SIG-M5 treated with dmso at 0.1 percent for 504 hours (cell line): ENCODE results near the gene RSU1.

ENCODE experiments used
- DNase-seq: peaks from one replicate; lab custom pipeline; 2025; ENCODE audit not compliant: unreplicated experiment; lab: John Stamatoyannopoulos, UW

Gene RSU1

DNA sequence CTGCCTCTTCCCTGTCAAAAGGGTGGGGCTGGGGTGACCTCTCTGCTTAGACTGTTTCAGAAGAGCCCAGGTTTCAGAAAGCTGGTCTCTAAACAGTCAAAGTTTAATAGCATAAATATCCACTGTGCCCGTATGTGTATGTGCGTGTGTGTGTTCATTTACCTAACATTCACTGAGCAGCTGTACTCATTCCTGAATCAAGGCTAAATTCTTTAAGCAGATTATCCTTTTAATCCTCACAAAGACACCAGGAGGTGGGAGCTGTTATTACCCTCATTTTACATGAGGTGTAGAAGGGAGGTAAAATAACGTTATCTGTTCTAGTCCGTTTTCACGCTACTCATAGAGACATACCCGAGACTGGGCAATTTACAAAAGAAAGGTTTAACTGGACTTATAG, 72.2 kb downstream of the RSU1 start:
- no peak for DNase-seq

DNA sequence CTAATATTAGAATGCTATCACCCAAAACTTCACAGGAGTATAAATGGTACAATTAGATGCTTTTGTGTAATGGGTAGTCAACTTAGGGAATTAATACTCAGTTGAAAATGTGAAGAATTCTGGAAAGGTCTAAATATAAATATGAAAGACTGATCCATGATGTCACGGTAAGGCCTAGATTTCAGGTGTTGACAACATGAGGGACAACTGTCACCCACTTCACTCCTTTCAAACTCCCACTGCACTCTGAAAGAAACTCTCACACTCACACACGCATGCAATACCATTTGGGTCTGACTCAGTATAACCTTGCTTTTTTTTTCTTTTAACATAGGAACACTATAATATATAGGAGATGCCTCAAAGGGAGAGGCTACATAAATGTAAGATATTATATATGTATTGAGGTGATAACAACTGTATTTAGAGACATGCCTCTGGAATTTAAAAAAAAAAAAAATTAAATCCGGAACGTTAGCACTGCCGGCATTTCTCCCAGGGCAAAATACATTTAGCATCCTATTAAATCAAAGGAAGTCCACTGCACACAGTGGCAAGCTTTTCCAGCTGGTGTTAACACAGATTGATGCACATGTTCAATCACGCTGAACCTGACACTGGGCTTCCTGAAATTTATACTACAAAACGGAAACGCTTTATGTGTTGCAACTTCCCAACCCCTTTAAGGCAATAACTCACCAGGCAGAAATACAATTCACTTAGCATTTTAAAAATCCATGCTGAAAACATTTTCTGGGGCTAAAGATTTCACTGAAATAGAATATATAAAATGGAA, 74.9 kb downstream of the RSU1 start:
- DNase-seq, result no peak

DNA sequence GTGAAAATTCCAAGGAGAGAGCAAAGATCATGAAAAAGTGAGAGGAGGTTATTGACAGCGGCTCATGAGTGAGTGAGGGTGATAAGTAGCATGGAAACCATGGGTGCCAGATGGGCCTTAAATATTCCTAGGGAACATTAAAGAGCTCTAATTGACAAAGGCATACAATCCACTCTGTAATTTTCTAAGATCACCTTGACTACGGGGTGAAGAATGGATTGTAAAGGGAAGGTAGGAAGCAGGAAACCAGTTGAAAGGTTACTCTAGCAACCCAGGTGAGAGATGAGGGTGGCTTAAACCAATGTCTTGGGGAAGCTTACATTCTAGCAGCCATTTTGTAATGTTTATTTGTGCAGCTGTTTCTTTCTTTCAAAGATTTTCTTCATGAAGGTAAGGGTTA, 75.7 kb downstream of the RSU1 start:
- DNase-seq, result no peak

DNA sequence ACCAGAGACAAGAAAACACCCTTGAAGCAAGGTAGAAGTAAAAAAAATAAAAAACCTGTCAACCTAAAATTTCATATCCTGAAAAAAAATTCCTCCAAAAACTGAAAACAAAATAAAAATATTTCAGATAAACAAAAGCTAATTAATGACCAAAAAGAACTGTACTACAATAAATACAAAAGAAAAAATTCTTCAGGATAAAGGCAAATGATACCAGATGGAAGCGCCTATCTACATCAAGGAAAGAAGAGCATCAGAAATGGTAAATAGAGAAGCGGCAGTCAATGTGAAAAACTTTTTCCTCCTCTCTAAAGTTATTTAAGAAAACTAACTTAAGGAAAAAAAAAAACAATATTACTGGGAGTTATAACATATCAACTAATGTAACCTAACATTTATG, 79.8 kb downstream of the RSU1 start:
- DNase-seq, result no peak

- DNase-seq, result no peak
Observed at GRCh38 chr10:16735671-16736070, 81.6 kb downstream of the RSU1 start.

DNA sequence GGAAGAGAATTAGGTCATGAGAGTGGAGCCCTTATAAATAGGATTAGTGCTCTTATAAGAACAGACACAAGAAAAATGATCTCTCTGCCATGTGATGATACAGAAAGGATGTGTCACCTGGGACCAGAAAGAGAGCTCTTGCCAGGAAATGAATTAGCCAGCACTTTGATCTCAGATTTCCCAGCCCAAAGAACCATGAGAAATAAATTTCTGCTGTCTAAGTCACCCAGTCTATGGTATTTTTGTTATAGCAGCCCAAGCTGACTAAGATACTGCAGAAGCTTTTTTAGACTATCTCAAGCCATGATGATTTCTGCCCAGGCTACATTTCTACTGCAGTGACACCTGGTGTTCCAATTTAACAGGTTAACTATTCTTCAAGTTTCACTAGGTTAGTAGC, 84.8 kb downstream of the RSU1 start:
- DNase-seq, result no peak

- no peak for DNase-seq
Observed at GRCh38 chr10:16728266-16728665, 89.0 kb downstream of the RSU1 start.

GRCh38 chr10:16727666-16728065, 89.6 kb downstream of the RSU1 start:
- no peak for DNase-seq

DNA sequence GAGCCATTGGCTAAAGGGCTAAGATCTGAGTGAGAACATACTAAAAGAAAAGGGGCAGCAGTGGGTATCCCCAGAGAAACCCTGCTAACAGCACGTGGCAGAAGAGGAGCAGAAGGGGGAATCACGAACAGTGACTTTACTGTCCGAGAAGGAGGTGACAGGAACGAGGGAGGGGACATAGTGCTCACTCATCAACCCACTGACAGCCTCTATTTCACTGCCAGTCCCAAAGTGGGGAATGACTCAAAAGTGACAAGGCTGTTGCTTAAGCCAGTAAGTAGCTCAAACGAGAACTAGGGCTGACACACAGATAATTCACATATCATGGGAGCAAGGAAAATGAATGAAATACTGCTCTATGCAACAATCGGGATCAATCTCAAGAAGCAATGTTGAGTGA, 92.7 kb downstream of the RSU1 start:
- no peak for DNase-seq

DNA sequence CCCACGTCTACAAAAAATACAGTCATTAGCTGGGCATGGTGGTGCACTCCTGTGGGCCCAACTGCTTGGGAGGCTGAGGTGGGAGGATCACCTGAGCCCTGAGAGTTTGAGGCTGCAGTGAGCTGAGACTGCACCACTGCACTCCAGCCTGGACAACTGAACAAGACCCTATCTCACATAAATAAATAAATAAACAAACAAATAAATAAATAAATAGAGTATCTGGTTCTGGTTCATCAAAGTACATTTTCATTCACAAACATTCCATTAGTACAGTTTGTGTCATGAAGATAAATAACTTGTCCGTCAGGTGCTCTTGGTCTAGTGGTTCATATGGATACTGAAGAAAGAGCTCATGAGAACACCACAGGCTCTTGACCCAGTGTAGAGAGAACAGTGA, 96.4 kb downstream of the RSU1 start:
- DNase-seq, result no peak

DNA sequence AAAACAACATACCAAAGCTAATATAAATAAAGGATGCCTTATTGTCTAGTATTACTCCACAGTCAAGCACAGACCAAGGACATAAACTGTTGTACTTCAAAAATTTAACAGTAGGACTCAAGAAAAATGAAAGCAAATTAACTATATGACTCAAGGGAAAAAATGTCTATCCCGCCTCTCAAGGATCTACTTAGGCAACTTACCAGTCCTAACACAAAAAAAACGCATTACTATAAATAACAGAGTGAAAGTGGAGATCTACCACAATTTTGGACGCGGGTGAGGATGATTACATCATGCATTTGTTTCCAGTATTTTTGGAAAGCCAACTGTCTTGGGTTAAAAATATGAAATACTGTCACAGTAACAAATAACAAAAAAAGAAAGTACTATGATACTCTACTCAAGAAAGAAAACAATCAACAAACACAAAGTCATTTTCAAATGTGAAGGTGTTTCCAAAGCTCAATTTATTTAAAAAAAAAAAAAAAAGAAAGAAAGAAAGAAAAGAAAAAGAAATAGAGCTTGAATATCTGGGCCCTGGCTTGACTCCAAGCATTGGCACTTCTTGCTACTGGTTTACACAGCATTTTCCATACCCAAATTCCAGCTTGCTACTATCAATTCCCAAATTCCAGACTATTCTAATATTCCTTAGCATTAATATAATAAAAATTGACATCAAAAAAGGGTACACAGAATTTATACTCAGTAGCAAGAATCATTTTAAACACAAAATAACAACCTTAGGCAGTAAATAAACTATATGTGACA, 99.4 kb downstream of the RSU1 start:
- peak; percentile 73 for DNase-seq

DNA sequence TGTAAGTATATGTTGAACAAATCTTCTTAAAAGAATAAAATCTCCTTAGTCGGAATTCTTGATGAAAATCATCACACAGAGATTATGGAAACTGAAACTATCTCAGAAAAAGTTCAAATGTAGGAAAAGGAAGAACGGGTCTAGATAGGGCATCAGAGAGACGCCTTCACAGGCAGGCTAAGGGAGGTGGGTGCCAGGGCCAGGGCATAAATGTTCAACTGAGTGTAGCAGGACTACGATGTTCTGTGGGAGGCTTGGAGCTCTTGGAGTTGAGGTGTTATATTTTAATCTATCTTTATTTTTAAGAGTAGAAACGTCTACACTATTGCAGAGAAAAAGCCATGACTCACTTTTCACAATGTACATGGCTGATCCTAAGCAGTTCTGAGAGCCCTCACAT, 101.2 kb downstream of the RSU1 start:
- DNase-seq, result no peak

- no peak for DNase-seq
Observed at GRCh38 chr10:16713290-16713689, 103.9 kb downstream of the RSU1 start.

DNA sequence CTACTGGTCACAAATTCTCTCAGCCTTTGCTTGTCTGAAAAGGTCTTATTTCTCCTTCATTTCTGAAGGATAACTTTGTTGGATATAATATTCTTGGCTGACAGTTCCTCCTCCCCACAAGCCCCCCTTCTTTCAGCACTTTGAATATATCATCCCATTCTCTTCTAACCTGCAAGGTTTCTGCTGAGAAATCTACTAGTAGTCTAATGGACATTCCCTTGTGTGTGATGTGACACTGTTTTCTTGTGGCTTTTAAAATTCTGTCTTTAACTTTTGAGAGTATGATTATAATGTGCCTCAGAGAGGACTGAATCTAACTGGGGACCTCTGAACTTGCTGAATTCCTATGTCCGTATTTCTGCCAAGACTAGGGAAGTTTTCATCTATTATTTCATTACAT, 104.3 kb downstream of the RSU1 start:
- DNase-seq, result no peak

DNA sequence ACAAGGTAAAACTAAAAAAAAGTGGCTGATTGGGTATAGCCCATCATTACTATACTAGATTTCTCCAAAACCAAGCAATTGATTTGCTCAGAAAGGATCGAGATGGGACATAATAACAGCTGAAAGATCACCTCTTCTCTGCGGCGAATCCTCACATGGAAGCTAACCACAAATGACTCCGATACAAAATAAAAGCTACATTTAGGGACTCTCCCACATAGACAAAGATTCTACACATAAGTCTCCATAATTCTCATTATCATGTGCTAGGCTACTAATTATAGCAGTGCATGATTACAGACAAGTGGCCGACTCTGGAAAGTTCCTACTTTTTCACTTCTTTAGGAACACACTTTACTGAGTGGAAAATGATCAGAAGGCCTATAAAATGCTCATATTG, 116.9 kb downstream of the RSU1 start:
- DNase-seq, result no peak

GRCh38 chr10:16699435-16700057, 117.7 kb downstream of the RSU1 start:
- no peak for DNase-seq

DNA sequence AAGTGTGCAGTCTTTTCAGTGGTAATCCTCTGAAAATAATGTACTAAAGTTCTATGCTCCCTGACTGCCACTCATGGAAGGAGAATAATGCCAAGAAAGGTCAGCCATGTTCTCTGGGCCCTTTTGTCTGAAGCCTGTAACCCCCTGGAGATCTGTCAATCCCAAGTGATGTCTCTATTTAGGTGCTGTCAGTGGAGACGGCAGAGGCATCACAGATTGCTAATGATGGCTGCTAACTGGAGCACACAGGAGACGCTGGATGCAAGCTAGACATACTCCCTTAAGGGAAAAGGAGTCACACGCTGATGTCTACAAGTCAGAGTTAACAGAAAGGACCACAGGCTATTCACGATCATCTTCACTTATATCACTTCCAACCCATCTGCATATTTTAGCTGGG, 118.8 kb downstream of the RSU1 start:
- DNase-seq, result no peak

DNA sequence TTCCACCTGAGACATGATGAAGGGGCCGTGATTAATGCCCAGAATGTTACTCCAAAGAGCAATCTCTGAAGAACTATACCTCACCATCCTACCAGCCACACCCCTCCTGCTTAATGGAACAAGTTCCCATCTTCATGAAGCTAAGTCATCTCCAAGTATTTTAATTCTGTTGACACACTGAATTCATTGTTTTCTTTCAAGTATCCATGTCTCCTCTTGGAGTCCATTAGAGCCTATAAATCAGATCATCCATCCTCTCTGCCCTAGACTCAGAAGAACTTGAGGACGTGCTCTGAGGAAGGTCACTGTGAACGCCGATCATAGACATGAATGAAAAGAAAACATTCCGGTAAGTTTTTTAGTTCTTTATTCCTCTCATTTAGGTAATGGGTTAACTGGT, 126.8 kb downstream of the RSU1 start:
- no peak for DNase-seq

- DNase-seq, result no peak
Observed at GRCh38 chr10:16689696-16690095, 127.5 kb downstream of the RSU1 start.

DNA sequence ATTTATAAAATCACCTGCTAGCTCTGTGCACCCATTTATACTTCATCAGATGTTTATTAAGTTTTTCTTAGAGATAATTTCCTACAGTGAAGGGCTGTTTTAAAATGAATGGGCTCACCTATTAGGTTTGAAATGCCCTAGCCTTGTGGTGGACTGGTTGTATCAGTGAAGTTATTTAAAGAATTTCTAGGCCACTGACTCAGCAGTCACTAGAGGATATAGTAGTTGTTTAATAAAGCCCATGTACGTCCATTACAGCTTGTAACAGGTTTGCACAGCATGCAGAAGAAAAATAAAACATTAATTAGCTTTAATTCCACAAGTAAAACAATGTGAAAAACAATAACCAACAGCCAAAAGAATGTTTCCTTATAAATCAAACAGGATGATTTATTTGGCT, 128.0 kb downstream of the RSU1 start:
- no peak for DNase-seq

- DNase-seq, result no peak
Observed at GRCh38 chr10:16686054-16686902, 130.9 kb downstream of the RSU1 start.
